ENCODE results near the gene TESK2. TPM values are rescaled to one million over a fixed set of nuclear protein-coding genes. Genes with fewer than 3 reads are reported as not detected.
A peak's percentile ranks its signal among the peaks of the same experiment; 100 is the strongest.

The TESK2 gene
- total RNA-seq, 1 donor from 2014 or later = 6.0 TPM

DNA sequence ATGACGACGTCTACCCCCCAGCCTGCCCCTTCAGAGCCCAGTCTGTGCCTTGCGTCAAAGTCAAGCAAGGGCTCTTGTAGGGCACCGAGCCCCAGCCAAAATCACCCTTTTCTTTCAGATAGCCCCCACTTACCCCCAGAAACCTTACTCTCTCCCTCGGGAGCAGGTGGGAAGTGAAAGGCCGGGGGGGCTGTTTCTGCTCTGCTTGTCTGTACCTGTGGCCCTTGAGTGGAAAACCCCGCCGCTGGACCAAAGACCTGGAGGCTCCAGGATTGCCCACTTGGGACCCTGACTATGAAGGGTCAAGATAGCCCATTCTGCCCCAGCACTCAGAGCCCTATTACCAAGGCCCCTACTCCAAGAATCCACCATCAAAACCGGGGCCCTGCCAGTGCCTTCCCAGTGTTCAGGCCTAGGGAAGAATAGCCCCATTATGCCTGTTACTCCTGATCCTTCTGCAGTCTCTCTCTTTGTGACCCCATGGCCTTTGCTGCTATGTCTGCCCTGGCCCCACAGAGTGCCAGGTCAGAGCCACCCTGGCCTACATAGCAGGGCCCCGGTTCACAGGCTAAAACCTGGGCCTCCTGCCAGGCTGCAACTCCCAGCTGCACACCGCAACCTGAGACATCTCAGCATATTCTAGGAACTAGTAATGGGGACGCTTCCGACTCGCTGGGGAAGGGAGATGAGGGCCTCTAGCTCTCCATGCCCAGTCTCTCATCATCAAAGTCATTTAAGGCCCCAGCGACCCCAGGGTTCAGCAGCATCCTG lies 186.5 kb downstream of the TESK2 start:
- DNase-seq (ENCODE audit: low spot score) = no peak

DNA sequence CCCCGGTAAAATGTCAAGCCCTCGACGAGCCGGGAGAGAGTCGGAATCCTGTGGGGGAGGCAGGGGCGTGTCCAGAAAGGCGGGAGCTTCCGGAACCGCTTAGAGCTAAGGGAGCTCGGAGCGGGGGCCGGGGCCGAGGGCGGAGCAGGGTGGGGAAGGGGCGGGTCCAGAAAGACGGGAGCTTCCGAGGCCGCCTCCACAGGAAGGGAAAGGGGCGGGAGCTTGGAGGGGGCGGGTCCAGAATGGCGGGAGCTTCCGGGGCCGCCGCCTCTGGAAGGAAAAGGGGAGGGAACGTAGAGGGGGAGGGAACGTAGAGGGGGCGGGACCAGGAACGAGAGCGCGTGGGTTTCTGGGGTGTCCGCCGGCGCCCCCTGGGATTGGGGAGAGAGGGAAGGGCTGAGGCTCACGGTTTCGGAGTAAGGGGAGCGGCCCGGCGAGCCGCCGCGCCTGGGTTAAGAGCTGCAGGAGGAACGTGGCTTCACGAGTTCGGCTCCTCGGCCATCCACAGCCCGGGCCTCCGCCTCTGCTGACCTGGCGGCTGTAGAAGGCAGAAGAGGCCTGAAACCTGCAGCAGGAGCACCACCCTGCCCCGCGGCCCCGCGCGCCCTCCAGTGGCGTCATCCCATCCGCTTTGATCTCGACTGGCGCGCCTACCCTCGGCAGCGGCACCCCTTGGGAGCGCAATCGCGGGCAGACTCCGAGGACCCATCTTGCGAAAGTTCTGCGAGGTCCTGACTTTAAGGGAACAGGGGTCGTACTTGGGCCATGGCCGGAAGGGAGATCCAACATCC lies 187.2 kb downstream of the TESK2 start:
- DNase-seq (ENCODE audit: low spot score) = peak; percentile 99

DNA sequence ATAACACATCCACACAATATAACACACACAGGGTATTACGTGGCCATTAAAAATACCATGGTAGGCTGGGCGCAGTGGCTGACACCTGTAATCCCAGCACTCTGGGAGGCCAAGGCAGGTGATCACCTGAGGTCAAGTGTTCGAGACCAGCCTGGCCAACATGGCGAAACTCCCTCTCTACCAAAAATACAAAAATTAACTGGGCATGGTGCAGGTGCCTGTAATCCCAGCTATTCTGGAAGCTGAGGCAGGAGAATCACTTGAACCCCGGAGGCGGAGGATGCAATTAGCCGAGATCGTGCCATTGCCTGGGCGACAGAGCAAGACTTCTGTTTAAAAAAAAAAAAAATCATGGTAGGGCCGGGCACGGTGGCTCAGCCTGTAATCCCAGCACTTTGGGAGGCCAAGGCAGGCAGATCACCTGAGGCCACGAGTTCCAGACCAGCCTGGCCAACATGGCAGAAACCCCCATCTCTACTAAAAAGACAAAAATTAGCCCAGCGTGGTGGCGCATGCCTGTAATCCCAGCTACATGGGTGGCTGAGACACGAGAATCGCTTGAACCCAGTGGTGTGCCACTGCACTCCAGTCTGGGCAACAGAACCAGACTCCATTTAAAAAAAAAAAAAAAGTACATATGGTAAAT lies 188.3 kb downstream of the TESK2 start:
- no peak for DNase-seq (ENCODE audit: low spot score)

DNA sequence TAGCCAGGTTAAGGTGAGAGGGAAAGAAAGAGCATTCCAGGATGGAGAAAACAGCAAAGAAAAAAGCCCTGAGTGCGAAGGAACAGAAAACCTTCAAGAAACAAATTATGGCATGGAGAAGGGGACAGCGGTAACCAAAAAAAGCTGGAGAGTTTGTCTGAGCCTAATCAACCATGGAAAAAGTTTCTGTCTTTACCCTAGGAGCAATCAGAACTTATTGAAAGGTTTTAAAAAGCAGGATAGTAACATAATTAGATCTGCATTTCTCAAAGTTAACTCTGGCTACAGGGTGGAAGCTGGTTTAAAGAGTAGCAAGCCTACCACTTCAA lies 190.3 kb downstream of the TESK2 start:
- DNase-seq (ENCODE audit: low spot score) = no peak

DNA sequence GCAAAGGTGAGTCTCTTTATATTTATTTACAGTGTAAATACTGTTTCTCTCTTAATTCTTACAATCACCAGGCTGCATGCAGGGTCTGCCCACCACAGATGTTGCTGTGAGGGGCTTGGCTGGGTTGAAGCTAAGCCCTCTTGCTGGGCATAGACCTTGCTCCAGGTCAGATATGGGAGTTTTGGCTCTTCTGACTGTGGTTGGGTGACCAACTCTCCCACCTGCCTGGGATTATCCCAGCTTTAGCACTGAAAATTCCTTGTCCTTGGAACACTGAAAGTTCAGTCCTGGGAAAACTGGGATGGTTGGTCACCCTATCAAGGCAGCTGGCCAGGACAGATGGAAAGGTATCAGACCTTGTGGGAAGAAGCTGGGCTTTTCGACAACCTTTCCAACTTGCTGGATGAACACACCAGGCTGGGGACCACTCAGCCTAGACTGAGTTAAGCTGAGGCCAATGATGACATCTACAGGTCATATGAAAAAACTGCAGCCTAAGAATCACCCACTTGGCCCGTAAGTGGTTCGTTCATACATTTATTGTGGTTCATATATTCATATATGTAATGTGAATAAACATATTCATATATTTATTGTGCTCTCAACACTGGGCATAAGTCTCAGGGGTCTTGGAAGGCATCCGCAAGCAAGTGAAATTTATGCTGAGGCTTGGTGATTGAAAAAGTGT lies 190.8 kb downstream of the TESK2 start:
- DNase-seq (ENCODE audit: low spot score) = peak; percentile 28

DNA sequence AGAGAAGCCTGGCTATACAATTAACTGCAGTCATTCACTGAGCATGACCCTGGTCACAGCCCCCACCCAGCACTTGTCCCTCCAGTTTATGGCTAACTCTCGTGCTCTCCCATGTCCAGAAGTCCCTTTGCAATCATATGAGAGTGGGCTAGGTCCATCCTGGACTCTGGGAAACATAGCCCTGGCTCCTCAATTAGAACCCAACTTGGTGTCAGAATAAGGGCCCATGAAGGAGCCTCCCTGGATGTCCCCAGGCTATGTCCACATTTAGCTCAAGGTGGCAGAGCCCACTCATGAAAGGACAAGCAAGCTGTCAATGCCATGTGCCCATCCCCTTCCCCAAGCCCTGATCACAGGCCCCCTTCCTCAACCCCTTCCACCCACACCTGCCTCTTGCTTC lies 191.7 kb downstream of the TESK2 start:
- DNase-seq (ENCODE audit: low spot score) = no peak

DNA sequence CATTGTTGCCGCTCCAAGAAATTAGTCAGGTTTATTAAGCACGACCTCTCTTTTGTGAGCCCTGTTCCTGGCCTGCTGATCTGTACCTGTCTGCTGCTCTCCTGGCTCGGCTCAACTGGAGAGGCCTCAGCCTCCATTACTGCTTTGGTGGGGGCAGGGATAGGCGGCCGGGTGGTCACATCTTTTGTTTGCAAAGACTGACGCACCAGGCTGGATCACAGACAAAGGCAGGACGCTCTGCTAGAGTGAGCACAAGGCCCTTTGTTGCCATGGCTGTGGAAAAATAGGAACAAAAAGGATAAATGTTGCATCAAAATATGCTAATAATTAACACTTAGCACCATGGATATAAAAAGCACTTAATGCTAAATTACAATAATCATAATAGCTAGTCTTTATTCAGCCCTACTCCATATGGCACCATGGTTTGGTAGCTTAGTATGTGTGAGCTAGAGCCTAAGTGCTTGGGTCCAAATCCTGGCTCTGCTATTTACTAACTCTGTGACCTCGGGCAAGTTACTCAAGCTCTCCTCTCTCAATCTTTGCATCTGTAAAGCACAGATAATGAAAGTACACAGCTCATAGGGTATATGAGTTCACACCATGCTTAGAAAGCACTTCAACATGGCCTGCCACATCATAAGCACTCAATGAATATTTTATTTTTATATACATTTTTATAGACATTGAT lies 193.2 kb downstream of the TESK2 start:
- DNase-seq (ENCODE audit: low spot score) = no peak

Other genes starting within 250 kb of the TESK2 start
- 0.17 TPM for gene HPDL, start 164.3 kb downstream of the TESK2 start, total RNA-seq
- gene TOE1, start 151.0 kb downstream of the TESK2 start, total RNA-seq = 7.9 TPM
- gene MUTYH, start 150.7 kb downstream of the TESK2 start, total RNA-seq = 30.5 TPM
- gene CCDC163, start 8.9 kb upstream of the TESK2 start, total RNA-seq = 0.89 TPM
- gene MMACHC, start 9.1 kb upstream of the TESK2 start, total RNA-seq = 7.5 TPM
- gene PRDX1, start 30.7 kb upstream of the TESK2 start, total RNA-seq = 435 TPM
- 175 TPM for gene AKR1A1, start 59.7 kb upstream of the TESK2 start, total RNA-seq
- gene NASP, start 92.9 kb upstream of the TESK2 start, total RNA-seq = 43.7 TPM
- gene CCDC17, start 132.9 kb upstream of the TESK2 start, total RNA-seq = 2.8 TPM
- 132 TPM for gene GPBP1L1, start 195.4 kb upstream of the TESK2 start, total RNA-seq
- 18.3 TPM for gene TMEM69, start 197.0 kb upstream of the TESK2 start, total RNA-seq